Prostate gland (tissue), 2 donors: ENCODE data around the gene TSSC4. TPM values are rescaled to one million over a fixed set of nuclear protein-coding genes. Genes with fewer than 3 reads are reported as not detected.

Experiments
- DNase-seq: peaks from one replicate; pipeline ENCODE4 v3.0.0-alpha.2; 2019; ENCODE audit warnings: low spot score
- H3K27ac ChIP-seq, 2 donors: fragments of 200-600 bp; sonication (generic); 2 replicates each; pipeline ENCODE4 v1.5.1; 2017 to 2019
- H3K27me3 ChIP-seq: fragments of 200-600 bp; sonication (generic); replicated peaks from 2 replicates; pipeline ENCODE4 v1.5.1; 2019; ENCODE audit not compliant: insufficient read depth
- H3K36me3 ChIP-seq, 2 donors: fragments of 200-600 bp; sonication (generic); 1 replicate in 1 of 2; 2 replicates in 1 of 2; pipeline versions ENCODE4 v1.5.1 to v1.8.1; 2017 to 2019
- H3K4me1 ChIP-seq: fragments of 200-600 bp; sonication (generic); replicated peaks from 2 replicates; pipeline ENCODE4 v1.5.1; 2019
- H3K4me3 ChIP-seq, 2 donors: fragments of 200-600 bp; sonication (generic); 2 replicates each; pipeline ENCODE4 v1.5.1; 2017 to 2019
- H3K9me3 ChIP-seq: fragments of 200-600 bp; sonication (generic); 2 replicates; pipeline ENCODE4 v1.5.1; 2017
- CTCF ChIP-seq, 4 experiments: fragments of 200-600 bp in 2 of 4; fragments of 450-650 bp in 2 of 4; sonication (generic) in 2 of 4; IDR thresholded peaks; 1 replicate in 3 of 4; 2 replicates in 1 of 4; pipeline ENCODE4 v1.5.1; 2016 to 2019; ENCODE audit warnings: antibody characterized with exemption in 4 of 4, mild to moderate bottlenecking in 2 of 4, moderate library complexity in 2 of 4
- POLR2A ChIP-seq: fragments of 450-650 bp; IDR thresholded peaks from one replicate; pipeline ENCODE4 v1.6.1; 2016; ENCODE audit warnings: antibody characterized with exemption, mild to moderate bottlenecking
- POLR2AphosphoS5 ChIP-seq: sonication (generic); formaldehyde crosslinking; IDR thresholded peaks from one replicate; pipeline ENCODE4 v1.6.1; 2017; ENCODE audit warnings: antibody characterized with exemption
- WGBS: methylation state at CpG from one replicate; pipeline ENCODE4 v1.1.5; 2018; 5-methylcytosine and 5-hydroxymethylcytosine counted together
- intact Hi-C: fragments of 100-400 bp; cut with DNase I; formaldehyde crosslinking; loops from one replicate; pipeline ENCODE4 v1.14.2; 2022
- total RNA-seq, 2 donors: library from RNA; depleted of rRNA; stranded (reverse); fragments of >200 nt; gene quantifications; one replicate each; pipeline ENCODE4 v1.1.0, GENCODE V29; 2016

The TSSC4 gene
- total RNA-seq, 2 donors from 2014 or later, result 40.4 to 71.1 TPM

- WGBS, result 76% methylated on average over 24 of the region's 24 CpGs
- DNase-seq, result no peak
- no peak overlapping the region for H3K4me3 ChIP-seq
- no peak overlapping the region for H3K27ac ChIP-seq
- intact Hi-C loops, result no loop called here
- TF ChIP-seq POLR2A, result no peak
- no peak for TF ChIP-seq CTCF (IDR thresholded peaks at IDR 0.05)
- TF ChIP-seq POLR2AphosphoS5, result no peak
- H3K27me3 ChIP-seq, result no peaks in the 10 kb centered on the region
- H3K4me1 ChIP-seq, result peaks cover under 1% of the 10 kb centered on the region
- no peaks in the 10 kb centered on the region for H3K9me3 ChIP-seq
- peaks cover 4 to 15% of the 10 kb centered on the region in 2 donors for H3K36me3 ChIP-seq
Observed at GRCh38 chr11:2406878-2407410, 6.4 kb downstream of the TSSC4 start.

GRCh38 chr11:2408671-2409070 is 8.1 kb downstream of the TSSC4 start:
- Histone ChIP-seq H3K36me3 (peaks cover 0 to under 1% of the 10 kb centered on the region in 2 donors), H3K9me3 (no peaks in the 10 kb centered on the region), H3K4me1 (no peaks in the 10 kb centered on the region), H3K27ac (no peak overlapping the region), H3K4me3 (no peak overlapping the region), H3K27me3 (no peaks in the 10 kb centered on the region)
- TF ChIP-seq CTCF (IDR thresholded peaks at IDR 0.05) (no peak), POLR2AphosphoS5 (no peak), POLR2A (no peak)
- WGBS, result 53% methylated on average over 11 of the region's 11 CpGs
- DNase-seq, result no peak
- intact Hi-C loops, result no loop called here

GRCh38 chr11:2409126-2409525 is 8.6 kb downstream of the TSSC4 start:
- H3K4me3 ChIP-seq, result no peak overlapping the region
- intact Hi-C loops, result no loop called here

GRCh38 chr11:2409611-2410468 is 9.3 kb downstream of the TSSC4 start:
- no peak for DNase-seq
- Histone ChIP-seq H3K27ac (no peak overlapping the region), H3K4me3 (no peak overlapping the region), H3K27me3 (no peaks in the 10 kb centered on the region), H3K4me1 (no peaks in the 10 kb centered on the region), H3K9me3 (no peaks in the 10 kb centered on the region), H3K36me3 (no peaks in the 10 kb centered on the region)
- intact Hi-C loops, result no loop called here
- no peak for TF ChIP-seq POLR2AphosphoS5
- TF ChIP-seq POLR2A, result no peak
- no peak for TF ChIP-seq CTCF (IDR thresholded peaks at IDR 0.05)
- WGBS, result 50% methylated on average over 41 of the region's 42 CpGs

More at GRCh38 chr11:2409126-2409525, 8.6 kb downstream of the TSSC4 start:
- no peak for TF ChIP-seq CTCF (IDR thresholded peaks at IDR 0.05)
- no peak for TF ChIP-seq POLR2A
- TF ChIP-seq POLR2AphosphoS5, result no peak
- no peaks in the 10 kb centered on the region for H3K4me1 ChIP-seq
- no peaks in the 10 kb centered on the region for H3K9me3 ChIP-seq
- no peaks in the 10 kb centered on the region for H3K27me3 ChIP-seq
- no peaks in the 10 kb centered on the region for H3K36me3 ChIP-seq
- WGBS, result 47% methylated on average over 16 of the region's 16 CpGs
- DNase-seq, result no peak
- no peak overlapping the region for H3K27ac ChIP-seq

- H3K27me3 ChIP-seq, result no peaks in the 10 kb centered on the region
- no peaks in the 10 kb centered on the region for H3K36me3 ChIP-seq
- WGBS, result 76% methylated on average over 8 of the region's 9 CpGs
- no peak overlapping the region for H3K4me3 ChIP-seq
- no peaks in the 10 kb centered on the region for H3K9me3 ChIP-seq
- intact Hi-C loops, result no loop called here
- no peak for DNase-seq
- no peak for TF ChIP-seq CTCF (IDR thresholded peaks at IDR 0.05)
- H3K27ac ChIP-seq, result no peak overlapping the region
- no peaks in the 10 kb centered on the region for H3K4me1 ChIP-seq
Observed at GRCh38 chr11:2410616-2411015, 10.1 kb downstream of the TSSC4 start.
